GM21360 (cell line): Measurements from ENCODE around the gene PRPF6.
A peak's percentile ranks its signal among the peaks of the same experiment; 100 is the strongest.

Source experiments
- ATAC-seq: cut with Tn5 transposase; IDR thresholded peaks from one replicate; pipeline ENCODE4 v1.9.1; 2021; ENCODE audit warnings: mild to moderate bottlenecking, moderate library complexity; ENCODE audit not compliant: unreplicated experiment

Gene PRPF6, protein sequence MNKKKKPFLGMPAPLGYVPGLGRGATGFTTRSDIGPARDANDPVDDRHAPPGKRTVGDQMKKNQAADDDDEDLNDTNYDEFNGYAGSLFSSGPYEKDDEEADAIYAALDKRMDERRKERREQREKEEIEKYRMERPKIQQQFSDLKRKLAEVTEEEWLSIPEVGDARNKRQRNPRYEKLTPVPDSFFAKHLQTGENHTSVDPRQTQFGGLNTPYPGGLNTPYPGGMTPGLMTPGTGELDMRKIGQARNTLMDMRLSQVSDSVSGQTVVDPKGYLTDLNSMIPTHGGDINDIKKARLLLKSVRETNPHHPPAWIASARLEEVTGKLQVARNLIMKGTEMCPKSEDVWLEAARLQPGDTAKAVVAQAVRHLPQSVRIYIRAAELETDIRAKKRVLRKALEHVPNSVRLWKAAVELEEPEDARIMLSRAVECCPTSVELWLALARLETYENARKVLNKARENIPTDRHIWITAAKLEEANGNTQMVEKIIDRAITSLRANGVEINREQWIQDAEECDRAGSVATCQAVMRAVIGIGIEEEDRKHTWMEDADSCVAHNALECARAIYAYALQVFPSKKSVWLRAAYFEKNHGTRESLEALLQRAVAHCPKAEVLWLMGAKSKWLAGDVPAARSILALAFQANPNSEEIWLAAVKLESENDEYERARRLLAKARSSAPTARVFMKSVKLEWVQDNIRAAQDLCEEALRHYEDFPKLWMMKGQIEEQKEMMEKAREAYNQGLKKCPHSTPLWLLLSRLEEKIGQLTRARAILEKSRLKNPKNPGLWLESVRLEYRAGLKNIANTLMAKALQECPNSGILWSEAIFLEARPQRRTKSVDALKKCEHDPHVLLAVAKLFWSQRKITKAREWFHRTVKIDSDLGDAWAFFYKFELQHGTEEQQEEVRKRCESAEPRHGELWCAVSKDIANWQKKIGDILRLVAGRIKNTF

DNA sequence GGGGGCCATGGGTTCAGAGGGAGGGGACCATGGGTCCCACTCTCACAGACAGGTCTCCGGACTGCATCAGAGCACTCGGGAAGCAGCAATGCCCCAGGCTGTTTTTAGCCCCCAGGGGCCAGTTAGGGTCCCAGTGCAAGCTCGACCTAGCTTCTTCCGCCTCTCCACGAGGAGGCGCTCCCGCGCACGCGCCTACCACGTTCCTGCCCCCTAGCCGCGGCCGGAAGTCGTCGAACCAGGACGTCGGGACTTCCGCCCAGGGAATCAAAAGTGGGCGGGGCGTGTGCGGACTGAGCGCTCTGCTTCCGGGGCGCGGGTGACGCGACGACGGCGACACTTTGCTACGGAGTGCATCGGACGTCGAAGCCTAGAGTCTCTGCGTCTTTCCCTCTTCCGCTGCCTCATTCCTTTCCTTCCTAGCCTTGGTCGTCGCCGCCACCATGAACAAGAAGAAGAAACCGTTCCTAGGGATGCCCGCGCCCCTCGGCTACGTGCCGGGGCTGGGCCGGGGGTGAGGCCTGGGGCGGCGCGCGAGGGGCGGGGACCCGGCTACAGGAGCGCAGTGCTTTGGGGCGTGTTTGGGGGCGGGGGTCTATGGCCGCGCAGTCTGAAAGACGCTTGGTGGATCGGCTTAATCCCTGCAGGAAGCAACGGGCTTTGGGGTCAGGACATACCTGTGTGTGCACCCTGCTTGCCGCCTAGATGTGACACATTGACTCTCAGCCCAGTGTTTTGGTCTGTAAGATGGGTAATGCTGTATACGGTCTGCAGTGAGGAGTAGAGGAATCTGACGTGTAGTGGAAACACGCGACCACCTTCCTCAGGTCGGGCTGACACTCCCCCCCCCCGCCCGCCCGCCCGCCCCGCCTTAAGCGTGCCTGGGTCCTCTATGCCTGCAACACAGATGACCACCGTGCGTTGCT lies at the start of gene PRPF6:
Gene PRPF6 (plus strand): TSS at position 327 of the 923 bp plus-strand sequence. CDS start 114 bp downstream, at position 441.
- peak; percentile 55 for ATAC-seq

DNA sequence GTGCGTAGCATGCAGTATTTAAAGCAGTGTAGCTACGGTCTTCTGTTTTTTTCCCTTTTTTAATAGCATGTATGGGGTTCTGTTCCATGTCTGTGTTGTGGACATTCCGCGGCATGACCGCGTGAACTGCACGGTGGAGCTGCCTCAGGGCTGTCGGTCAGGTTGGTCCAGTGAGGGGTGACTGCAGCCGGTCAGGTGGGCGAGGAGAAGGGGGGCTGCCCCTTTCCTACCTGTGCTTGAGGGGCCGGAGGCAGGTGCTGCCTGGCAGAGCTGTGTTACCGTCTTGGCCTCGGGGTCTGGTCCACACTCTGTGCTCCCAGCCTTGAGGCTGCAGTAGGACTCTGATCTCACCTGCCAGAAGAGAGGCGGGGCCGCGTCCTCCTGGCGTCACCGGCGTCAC lies 49.2 kb upstream of the PRPF6 start:
- no peak for ATAC-seq

DNA sequence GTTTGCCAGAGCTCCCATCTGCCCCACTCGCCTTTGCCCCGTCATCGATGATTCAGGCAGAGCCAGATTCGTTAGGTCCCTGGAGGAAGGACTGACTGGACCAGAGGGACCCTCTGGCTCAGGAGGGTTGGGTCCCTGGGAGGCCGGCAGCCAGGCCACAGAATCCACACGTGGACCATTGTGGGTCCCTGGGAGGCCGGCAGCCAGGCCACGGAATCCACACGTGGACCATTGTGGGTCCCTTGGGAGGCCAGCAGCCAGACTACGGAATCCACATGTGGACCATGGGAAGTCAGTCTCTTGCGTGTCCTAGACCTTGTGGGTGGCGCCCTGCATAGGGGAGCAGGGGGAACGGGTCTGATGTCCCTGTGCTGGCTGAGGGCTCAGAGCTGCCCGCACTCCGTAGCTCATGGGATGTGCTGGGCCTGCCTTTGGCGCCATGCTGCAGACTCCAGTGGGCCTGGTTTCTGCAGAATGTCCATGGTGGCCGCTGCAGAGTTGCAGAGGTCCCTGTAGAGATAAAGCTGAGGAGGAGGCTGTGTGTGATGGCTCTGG lies 48.2 kb upstream of the PRPF6 start:
- no peak for ATAC-seq

DNA sequence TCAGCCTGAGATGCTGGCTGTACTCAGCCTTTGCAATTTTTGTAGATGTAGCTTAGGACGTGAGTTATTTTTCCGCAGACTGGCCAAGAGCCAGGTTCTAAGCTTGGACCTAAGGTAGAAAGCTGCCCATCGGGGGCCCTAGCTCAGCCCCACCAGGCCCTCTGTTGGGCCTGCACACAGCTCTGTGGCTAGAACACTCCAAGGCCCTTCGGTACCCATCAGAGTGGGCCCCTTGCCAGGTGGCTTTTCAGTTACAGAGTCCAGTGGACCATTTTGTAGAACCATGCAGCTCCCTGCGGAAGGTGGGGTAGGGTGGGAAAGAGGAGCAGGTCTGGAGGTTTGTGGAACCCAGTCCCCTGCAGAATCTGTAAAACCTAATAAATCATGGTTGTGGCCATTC lies 47.3 kb upstream of the PRPF6 start:
- no peak for ATAC-seq

DNA sequence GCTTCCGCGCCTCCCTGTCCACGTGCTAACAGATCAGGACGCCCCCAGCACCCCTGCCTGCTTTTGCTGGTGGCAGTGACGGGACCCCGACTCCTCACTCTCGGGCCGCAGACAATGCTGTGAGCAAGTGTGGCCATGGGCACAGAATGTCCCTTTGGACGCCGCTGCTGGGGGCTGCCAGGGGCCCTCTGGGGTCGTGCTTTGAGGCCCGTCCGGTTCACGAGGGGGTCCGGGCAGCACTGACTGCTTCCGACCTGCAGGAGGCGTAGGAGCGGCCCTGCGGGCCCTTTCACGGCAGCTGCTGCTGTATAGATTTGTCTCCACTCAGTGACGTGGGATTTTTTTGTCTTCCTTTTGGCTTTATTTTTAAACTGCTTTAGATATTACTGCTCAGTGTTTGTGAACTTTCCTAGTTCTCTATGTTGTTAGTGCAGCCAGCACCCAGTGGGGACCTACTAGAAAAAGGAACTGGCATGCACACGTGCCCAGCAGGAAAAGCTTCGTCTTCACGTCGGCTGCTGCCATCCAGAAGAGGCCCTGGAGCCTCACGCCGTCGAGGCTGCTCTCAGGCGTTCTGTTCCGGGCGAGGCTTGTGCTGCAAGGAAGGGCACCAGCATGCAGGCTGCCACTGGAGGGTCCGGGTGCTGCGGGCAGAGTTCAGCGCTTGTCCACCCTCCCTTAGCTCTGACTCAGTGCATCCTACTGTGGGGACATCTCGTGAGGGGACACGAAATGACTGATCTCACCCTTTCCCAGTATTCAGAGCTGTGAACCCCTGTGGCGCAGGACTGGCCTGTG lies 46.5 kb upstream of the PRPF6 start:
- no peak for ATAC-seq

DNA sequence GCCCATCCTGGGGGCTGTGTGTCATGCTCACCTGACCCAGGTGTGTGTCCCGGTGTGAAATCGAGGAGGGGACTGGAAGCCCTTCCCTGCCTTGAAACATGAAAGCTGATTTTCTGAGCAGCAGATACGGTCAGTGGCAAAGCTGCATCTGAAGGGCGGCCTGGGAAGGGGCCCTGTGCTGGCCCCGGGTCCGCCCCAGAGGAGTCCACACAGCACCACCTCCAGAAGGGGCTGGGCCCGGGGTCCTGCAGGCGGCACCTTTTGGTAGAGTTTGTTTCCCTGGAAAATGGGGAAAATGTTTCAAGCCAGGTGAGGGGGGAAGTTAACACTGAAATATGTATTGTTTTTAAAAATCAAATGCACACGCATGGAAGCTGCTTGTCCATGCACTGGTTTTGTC lies 45.5 kb upstream of the PRPF6 start:
- ATAC-seq = no peak

DNA sequence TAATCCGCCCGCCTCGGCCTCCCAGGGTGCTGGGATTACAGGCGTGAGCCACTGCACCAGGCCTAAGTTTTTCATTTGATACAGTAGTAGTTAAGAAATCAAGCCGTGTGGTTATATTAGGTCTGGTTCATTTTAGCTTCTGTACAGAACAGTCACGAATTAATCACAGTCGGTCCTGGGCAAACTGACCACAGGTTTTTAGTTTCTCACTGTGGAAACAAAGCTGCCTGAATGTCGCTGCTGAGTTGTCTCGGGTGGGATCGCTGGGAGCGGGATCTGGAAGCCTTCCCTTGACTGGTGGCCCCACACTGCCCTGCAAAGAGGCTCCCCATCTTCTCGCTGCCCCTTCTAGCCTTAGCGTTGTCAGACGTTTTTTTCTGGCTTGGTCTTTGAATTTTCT lies 43.3 kb upstream of the PRPF6 start:
- no peak for ATAC-seq

DNA sequence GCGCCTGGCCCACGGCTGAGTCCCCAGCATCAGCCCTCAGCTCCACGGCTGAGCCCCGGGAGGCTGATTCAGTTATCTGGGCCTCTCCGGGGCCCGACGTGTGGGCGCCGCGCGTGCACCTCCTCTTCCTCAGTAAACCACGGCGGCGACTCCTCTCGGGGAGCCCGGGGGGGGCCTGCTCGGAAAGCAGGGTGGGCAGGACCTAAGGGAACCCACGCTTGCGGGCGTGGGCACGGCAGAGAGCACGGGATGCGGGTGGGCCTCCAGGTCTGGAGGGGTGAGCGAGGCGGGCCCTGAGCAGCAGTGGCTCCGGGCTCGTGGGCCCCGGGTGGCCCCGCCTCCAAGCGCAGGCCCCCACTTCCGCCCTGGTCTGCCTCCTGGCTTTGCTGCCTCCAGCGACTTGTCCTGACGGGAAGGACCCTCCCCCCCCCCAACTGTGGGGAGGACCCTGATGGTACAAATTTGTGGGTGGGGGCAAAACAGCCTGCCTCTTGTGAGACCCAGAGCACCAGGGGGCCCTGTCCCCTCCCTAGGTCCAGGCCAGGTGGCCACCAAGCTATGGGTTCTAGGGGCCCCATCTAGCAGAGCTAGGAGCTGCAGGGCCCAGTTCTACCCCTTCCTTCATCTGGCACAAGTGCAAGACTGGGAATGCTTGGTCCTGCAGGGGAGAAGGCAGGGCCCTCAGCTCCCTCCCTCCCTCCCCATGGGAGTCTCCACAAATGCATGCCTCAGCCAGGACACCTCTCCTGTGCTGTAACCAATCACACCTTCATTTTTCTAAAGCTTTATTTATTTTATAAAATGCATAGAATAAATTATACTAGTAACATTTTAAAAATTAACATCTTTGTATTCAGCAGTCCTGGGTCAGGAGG lies 41.6 kb upstream of the PRPF6 start:
- no peak for ATAC-seq

DNA sequence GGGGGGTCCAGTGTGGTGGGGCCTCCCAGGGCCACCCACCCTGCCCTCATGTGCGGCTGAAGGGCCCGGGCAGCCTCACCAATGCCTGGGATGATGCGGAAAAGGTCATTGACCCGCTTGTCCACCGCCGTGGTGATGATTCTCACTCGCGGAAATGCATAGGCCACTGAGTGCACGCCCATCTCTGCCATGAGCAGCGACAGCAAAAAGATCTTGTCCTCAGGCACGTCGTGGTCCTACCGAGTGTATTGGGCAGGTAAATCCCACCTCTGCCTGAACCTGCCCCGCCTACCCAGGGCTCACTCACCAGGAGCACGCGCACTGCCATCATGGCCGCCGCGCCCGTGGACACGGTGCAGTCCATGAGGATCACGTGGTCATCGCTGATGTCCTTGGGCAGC lies 40.9 kb upstream of the PRPF6 start:
- ATAC-seq = no peak

DNA sequence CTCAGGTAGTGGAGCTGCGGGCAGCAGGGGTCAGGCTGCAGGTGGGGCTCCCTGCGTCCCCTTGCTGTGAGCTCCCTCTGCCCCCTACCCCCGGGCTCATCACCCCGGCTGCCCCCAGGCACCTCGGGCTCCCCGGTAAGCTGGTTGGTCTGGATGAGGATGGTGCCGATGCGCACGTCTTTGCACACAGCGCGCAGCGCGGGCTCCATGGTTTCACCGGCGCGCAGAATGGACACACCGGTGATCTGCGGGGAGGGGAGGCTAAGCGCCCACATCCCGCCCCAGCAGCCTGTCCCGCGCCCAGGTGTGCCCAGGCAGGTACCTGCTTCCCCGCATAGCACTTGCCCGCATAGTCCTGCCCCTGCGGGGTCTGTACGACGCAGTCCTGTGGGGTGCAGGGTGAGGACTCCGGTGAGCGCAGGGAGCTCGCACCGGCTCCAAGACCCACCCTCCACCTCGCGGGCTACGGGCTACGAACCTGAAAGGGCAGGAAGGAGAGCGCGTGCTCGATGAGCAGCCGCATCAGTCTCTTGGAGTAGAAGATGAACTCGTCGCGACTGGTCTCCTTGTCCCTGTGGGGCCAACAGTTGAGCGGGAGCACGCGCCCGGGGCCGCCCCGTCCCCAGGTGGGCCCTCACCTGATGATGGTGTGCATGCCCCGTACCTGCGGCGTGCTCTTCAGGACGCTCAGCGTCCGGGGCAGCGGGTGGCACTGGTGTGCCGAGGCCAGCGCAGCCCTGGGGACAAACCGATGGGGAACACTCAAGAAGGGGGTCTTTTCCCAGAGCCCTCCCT lies 40.3 kb upstream of the PRPF6 start:
- no peak for ATAC-seq

DNA sequence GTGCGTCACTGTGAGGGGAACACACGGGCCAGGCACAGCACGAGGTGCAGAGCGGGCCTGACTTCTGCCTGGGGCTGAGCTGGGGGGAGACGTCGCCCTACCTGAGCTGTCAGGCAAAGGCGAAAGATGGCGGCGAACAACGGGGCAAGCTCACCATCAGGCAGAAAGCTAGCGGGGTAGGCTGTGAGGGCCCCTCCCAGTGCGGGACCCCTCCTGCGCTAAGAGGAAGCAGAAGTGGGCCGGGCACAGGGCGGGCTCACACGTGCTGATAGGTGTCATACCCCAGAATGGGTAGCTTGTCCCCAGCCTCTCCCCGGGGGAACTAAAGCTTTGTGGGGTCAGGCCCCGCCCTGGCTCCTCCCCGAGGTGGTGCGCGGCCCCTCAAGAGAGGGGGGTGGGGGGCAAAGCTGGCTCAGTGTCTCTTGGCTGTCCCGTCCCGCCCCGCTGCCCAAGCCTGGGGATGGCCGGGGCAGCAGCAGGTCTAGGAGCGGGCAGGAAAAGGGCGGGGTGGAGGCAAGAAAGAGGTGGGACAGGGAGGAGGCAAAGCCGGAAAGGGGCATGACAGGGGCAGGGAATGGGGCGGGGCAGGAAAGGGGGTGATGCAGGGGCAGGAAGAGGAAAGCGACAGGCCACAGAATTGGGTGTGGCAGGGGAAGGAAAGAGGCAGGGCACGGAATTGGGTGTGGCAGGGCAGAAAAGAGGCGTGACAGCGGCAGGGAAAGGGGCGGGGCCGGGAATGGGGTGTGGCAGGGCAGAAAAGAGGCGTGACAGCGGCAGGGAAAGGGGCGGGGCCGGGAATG lies 39.5 kb upstream of the PRPF6 start:
- no peak for ATAC-seq

DNA sequence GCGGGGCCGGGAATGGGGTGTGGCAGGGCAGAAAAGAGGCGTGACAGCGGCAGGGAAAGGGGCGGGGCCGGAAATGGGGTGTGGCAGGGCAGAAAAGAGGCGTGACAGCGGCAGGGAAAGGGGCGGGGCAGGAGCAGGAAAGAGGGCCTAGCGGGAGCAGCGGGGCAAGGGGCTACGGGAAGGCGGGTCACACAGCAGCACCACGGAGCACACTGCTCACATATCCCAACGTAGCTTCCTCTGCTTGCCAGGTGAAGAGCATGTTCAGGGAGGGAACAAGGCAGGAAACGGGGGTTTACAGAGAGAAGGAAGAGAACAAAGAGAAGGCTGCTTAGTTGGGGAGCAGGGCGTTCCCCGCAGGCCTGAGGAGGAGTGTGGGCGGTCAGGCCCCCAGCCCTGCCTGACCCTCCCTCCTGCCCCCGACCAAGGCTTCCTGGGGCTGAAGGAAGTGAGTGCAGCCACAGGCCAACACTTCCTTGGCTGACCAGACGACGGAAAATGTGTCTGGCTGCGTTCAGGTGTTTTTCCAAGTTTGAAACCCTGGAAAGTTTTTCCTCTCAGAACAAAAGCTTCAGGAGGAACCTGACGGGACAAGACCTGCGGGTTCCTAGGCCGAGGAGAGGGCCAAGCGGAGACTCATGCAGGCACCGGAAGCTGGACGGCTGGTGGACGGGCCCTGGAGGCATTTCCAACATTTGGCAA lies 38.5 kb upstream of the PRPF6 start:
- ATAC-seq = no peak

DNA sequence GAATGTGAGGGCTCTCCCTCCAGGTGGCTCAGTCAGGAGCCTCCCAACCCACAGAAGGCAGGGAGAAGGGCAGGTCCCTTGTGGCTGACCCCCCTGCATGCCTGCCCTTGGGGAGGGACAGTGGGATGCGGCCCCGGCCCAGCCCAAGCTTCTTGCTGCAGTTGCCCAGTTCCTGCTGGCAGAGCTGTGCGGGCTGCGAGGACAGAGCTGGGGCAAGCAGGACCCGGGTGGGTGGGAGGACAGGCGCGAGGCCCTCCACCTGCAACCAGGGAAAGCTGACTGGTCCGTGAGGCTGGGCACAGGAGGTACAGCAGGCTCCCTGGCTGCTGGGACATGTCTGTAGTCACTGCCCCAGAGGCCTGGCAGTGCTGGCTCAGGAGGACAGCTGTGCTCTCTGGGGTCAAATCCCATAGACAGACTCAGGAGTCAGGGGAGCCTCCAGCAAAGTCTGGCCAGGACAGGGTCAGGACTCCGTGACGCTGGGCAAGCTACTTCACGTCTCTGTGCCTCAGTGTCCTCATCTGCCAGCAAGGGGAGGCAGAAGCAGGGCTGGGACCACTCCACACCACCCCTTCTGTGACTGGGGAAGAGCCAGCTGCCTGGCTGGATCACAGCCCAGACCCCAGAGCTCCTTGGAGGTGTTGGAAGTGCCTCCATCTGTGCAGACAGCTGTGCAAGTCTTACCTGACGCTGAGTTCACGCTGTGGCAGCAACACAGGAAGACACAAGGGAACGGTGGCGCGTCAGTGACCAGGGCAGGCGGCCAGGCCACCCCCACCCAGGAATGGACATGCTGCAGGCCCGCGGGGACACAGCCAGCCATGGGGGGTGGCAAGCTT lies 37.7 kb upstream of the PRPF6 start:
- no peak for ATAC-seq

DNA sequence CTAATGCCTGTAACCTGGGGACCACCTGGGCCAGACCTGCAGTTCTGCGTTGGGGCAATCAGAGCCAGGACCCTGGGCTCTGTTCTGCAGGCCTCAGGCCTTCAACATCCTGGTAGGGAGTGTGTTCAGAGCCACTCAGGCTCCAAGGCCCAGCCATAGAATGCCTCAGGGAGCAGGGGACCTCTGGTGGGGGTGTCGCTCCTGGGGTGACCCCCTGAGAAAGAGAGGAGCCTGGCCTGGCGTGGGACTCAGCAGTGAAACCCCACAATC lies 37.2 kb upstream of the PRPF6 start:
- no peak for ATAC-seq

DNA sequence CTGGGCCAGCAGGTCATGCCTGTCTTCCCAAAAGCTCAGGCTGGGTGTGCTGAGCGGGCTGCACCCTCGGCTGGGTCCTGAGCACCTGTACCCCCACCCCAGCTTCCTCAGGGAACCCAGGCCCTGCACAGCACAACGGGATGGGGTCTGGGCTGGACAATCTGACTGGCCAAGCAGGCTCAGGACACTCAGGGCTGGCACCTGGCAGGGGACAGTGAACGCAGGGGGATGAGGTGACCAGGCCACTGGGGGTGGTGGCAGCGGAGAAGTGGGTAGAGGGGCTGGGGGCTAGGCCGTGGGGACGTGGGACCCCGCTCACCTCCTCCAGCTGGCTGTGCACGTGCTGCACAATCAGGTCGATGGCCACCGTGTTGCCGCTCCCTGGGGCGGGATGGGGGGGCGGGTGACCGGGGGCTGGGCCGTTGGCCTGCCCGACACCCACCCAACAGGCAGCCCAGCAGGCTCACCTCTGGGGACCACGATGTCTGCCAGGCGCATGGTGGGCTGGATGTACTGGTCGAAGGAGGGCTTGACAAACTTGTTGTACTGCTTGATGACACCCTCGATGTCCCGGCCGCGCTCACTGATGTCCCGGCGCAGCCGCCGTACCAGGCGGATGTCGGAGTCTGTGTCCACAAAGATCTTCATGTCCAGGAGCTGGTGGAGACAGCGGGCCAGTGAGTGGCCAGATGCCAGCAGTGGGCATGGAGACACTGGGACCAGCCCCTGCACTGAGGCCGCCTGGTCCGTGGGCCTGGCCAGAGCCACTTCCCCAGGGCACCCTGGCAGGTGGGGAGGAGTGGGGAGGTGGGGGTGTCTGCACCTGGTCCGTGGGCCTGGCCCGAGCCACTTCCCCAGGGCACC lies 36.6 kb upstream of the PRPF6 start:
- no peak for ATAC-seq
